ENCODE measurements around the gene TAF13.

GRCh38 chr1:109116286-109116685, 40.5 kb upstream of the TAF13 start:
- TF ChIP-seq EZH2 (IDR thresholded peaks at IDR 0.05; ENCODE audit: insufficient read depth, poor library complexity, severe bottlenecking) (no peak), EZH2phosphoT487 (IDR thresholded peaks at IDR 0.05; ENCODE audit: insufficient read depth, low read depth) (no peak)
